ENCODE measurements around the gene YIPF5. TPM values are rescaled to one million over a fixed set of nuclear protein-coding genes. Genes with fewer than 3 reads are reported as not detected.

YIPF5 gene
- total RNA-seq, 4 donors from 2014 or later, result 29.6 to 47.9 (median 39.8) TPM

- TF ChIP-seq CTCF (IDR thresholded peaks at IDR 0.05; ENCODE audit: low read depth), result no peak
Measured at GRCh38 chr5:144194144-144194543, 23.7 kb upstream of the YIPF5 start.

- TF ChIP-seq CTCF (IDR thresholded peaks at IDR 0.05; ENCODE audit: low read depth), result no peak
Measured at GRCh38 chr5:144192661-144193060, 22.2 kb upstream of the YIPF5 start.

- no peak for TF ChIP-seq CTCF (IDR thresholded peaks at IDR 0.05; ENCODE audit: low read depth)
Measured at GRCh38 chr5:144191998-144192397, 21.5 kb upstream of the YIPF5 start.

GRCh38 chr5:144191531-144191930, 21.1 kb upstream of the YIPF5 start:
- no peak for TF ChIP-seq CTCF (IDR thresholded peaks at IDR 0.05; ENCODE audit: low read depth)

- TF ChIP-seq CTCF (IDR thresholded peaks at IDR 0.05; ENCODE audit: low read depth), result no peak
Measured at GRCh38 chr5:144189800-144190429, 19.5 kb upstream of the YIPF5 start.

GRCh38 chr5:144187699-144188294, 17.3 kb upstream of the YIPF5 start:
- TF ChIP-seq CTCF (IDR thresholded peaks at IDR 0.05; ENCODE audit: low read depth), result no peak

- no peak for TF ChIP-seq CTCF (IDR thresholded peaks at IDR 0.05; ENCODE audit: low read depth)
Measured at GRCh38 chr5:144183254-144183889, 12.9 kb upstream of the YIPF5 start.

All from subcutaneous adipose tissue (tissue), 4 donors.